KOPT-K1 (cell line): ENCODE results near the gene TMPRSS2.

Experiments used
- H3K27ac ChIP-seq: fragments of 200-600 bp; sonication (generic); 2 replicates; pipeline ENCODE4 v1.5.1; 2016; ENCODE audit warnings: antibody characterized with exemption, mild to moderate bottlenecking, low read depth, low read length; ENCODE audit not compliant: poor library complexity, severe bottlenecking
- H3K36me3 ChIP-seq: fragments of 200-600 bp; sonication (generic); 2 replicates; pipeline ENCODE4 v1.5.1; 2017; ENCODE audit warnings: antibody characterized with exemption, mild to moderate bottlenecking, low read length, moderate library complexity; ENCODE audit not compliant: insufficient read depth
- H3K9me3 ChIP-seq: fragments of 200-600 bp; sonication (generic); 2 replicates; pipeline ENCODE4 v1.5.1; 2017; ENCODE audit warnings: antibody characterized with exemption, low read length, mild to moderate bottlenecking; ENCODE audit not compliant: insufficient read depth, poor library complexity, severe bottlenecking

TMPRSS2 gene

GRCh38 chr21:41458121-41458520, 49.8 kb downstream of the TMPRSS2 start:
- H3K27ac ChIP-seq: no peak overlapping the region
- peaks cover 5% of the 10 kb centered on the region for H3K9me3 ChIP-seq
- no peaks in the 10 kb centered on the region for H3K36me3 ChIP-seq

GRCh38 chr21:41453761-41454160, 54.2 kb downstream of the TMPRSS2 start:
- Histone ChIP-seq H3K27ac (no peak overlapping the region), H3K9me3 (no peaks in the 10 kb centered on the region), H3K36me3 (no peaks in the 10 kb centered on the region)

GRCh38 chr21:41453198-41453597, 54.8 kb downstream of the TMPRSS2 start:
- no peak overlapping the region for H3K27ac ChIP-seq
- no peaks in the 10 kb centered on the region for H3K9me3 ChIP-seq
- H3K36me3 ChIP-seq: no peaks in the 10 kb centered on the region

GRCh38 chr21:41451753-41452676, 55.9 kb downstream of the TMPRSS2 start:
- Histone ChIP-seq H3K36me3 (no peaks in the 10 kb centered on the region), H3K27ac (no peak overlapping the region), H3K9me3 (no peaks in the 10 kb centered on the region)

- Histone ChIP-seq H3K36me3 (no peaks in the 10 kb centered on the region), H3K27ac (no peak overlapping the region), H3K9me3 (no peaks in the 10 kb centered on the region)
Measured at GRCh38 chr21:41449613-41450012, 58.3 kb downstream of the TMPRSS2 start.

- H3K27ac ChIP-seq: no peak overlapping the region
- no peaks in the 10 kb centered on the region for H3K9me3 ChIP-seq
- no peaks in the 10 kb centered on the region for H3K36me3 ChIP-seq
Measured at GRCh38 chr21:41447356-41447755, 60.6 kb downstream of the TMPRSS2 start.

GRCh38 chr21:41446586-41446985, 61.4 kb downstream of the TMPRSS2 start:
- Histone ChIP-seq H3K27ac (no peak overlapping the region), H3K36me3 (no peaks in the 10 kb centered on the region), H3K9me3 (no peaks in the 10 kb centered on the region)

GRCh38 chr21:41445465-41445862, 62.5 kb downstream of the TMPRSS2 start:
- Histone ChIP-seq H3K9me3 (no peaks in the 10 kb centered on the region), H3K36me3 (no peaks in the 10 kb centered on the region), H3K27ac (no peak overlapping the region)

GRCh38 chr21:41444703-41445464, 63.1 kb downstream of the TMPRSS2 start:
- Histone ChIP-seq H3K27ac (no peak overlapping the region), H3K9me3 (no peaks in the 10 kb centered on the region), H3K36me3 (no peaks in the 10 kb centered on the region)

GRCh38 chr21:41443562-41443961, 64.4 kb downstream of the TMPRSS2 start:
- no peaks in the 10 kb centered on the region for H3K9me3 ChIP-seq
- no peak overlapping the region for H3K27ac ChIP-seq
- no peaks in the 10 kb centered on the region for H3K36me3 ChIP-seq

- H3K36me3 ChIP-seq: no peaks in the 10 kb centered on the region
- H3K9me3 ChIP-seq: no peaks in the 10 kb centered on the region
- no peak overlapping the region for H3K27ac ChIP-seq
Measured at GRCh38 chr21:41442481-41443186, 65.3 kb downstream of the TMPRSS2 start.

GRCh38 chr21:41441546-41441945, 66.4 kb downstream of the TMPRSS2 start:
- no peak overlapping the region for H3K27ac ChIP-seq
- no peaks in the 10 kb centered on the region for H3K9me3 ChIP-seq
- H3K36me3 ChIP-seq: no peaks in the 10 kb centered on the region

- Histone ChIP-seq H3K36me3 (no peaks in the 10 kb centered on the region), H3K9me3 (peaks cover 23% of the 10 kb centered on the region), H3K27ac (no peak overlapping the region)
Measured at GRCh38 chr21:41439248-41439647, 68.7 kb downstream of the TMPRSS2 start.

GRCh38 chr21:41438425-41439113, 69.4 kb downstream of the TMPRSS2 start:
- H3K27ac ChIP-seq: no peak overlapping the region
- H3K36me3 ChIP-seq: no peaks in the 10 kb centered on the region
- H3K9me3 ChIP-seq: peaks cover 30% of the 10 kb centered on the region
